GM18951 (cell line): ENCODE measurements around the gene RNF39.
A peak's percentile ranks its signal among the peaks of the same experiment; 100 is the strongest.
"Not testable (repeated sequence)": the region's sequence is repeated elsewhere in the genome, so short reads cannot be mapped to it uniquely, and the experiment has no call there.

Source experiments
- POLR2A ChIP-seq: IDR thresholded peaks from 4 replicates; pipeline ENCODE4 v1.6.1; 2011; ENCODE audit warnings: mild to moderate bottlenecking; ENCODE audit not compliant: insufficient read length, insufficient read depth; ENCODE audit errors: extremely low read depth
- in situ Hi-C: fragments of 300-500 bp; cut with MboI; formaldehyde crosslinking; loops from one replicate; pipeline ENCODE4 v1.12.0; 2022; ENCODE audit warnings: low sequenced_read_pairs, mixed read lengths, inconsistent platforms; ENCODE audit not compliant: unreplicated experiment

RNF39 gene

DNA sequence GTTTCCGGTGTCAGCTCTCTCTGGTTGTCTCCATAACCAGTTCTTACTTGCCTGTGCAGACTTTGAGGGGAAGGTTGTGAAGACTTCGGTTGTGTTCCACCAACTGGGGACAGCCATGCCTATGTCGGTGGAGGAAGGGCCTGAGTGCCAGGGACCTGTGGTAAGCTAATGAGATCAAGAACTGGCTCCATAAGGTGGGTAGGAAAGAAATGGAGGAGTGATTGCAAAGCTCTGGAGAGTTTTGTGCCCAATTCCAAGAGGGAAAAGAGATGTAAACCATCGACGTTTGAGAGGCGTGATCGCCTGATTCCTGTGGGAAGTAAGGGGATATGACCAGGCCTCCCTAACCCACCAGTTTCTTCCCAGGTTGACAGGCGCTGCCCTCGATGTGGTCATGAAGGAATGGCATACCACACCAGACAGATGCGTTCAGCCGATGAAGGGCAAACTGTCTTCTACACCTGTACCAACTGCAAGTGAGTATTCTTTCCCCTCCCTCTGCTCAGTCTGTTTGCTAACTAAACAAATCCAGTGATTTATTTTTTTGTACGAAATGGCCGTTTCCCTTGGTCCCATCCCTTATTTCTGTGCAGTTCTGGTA is 13.6 kb downstream of the RNF39 start:
- in situ Hi-C loops: no loop called here
- no peak for TF ChIP-seq POLR2A

DNA sequence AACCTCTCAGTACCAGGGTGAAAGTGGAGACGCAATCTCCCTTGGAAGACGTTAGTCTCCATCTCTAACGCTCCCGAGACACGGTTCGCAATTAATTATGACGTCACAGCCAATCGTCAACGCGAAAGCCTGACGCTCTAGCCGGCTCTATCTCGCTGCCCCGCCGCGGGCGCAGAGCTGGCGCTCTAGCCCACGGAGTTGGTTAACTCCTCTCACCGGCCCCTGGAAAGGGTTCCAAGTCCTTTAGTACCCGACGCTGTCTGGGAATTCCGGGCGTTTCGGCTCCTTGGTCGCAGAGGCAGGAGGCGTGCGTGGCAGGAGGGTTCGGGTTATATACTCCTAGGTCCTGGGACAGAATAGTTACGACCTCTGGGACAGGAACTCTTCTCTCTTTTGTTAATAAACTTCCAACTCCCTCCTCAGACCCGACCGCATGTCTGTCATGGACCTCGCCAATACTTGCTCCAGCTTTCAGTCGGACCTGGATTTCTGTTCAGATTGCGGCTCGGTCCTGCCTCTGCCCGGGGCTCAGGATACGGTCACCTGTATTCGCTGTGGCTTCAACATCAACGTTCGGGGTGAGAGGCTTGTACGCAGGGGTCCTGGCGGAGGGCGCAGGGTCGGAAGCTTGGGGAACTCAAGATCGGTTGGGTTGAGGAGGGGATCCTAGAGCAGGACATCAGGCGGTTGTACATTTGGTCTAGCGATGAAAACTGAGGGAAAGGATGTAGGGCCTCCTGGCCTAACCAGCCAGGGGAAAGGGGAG is 14.3 kb downstream of the RNF39 start, which contains the start of gene POLR1H:
POLR1H (plus strand) TSS at position 174 of the 766 bp plus-strand sequence; CDS start at position 434, 260 bp downstream.
- TF ChIP-seq POLR2A: peak; percentile 87
- in situ Hi-C loops: no loop called here

DNA sequence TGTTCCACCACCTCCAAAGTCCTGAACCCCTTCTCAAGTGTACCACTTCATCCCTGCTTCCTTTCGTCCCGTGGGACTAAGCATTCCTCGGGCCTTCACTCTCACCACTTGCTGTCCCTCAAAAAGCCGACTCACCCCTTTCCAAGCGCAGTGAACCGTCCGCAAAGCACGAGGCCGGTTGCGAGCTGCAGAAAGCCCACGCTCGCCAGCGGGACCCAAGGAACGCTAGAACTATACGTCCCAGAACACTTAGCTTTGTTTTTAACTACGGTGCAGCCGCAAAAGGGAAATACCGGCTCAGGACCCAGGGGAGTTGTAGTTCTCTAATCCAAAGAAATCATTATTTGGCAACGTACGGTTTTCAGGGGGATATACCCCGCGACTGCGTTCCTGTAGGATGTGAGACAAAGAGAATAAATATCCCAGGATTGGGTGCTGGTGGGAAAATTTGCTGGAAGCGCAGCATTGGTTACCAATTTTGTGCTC is 14.9 kb downstream of the RNF39 start:
- no peak for TF ChIP-seq POLR2A
- in situ Hi-C loops: no loop called here

DNA sequence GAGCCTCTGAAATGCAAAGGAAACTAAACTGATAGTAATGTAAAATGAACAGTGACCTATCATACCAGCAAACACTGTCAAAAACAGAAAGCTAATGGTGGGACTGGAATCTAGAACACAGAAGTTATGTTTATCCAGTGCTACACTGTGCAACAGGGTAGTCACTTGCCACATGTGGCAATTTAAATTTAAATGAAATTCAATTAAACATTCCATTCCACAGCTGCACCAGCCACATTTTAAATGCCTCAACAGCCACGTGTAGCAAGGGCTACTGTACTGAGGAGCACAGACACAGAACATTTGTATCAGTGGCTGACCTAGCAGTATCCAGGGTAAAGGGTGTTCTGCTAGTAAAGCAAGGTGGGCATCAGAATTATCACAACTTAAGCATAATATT is 20.1 kb downstream of the RNF39 start:
- in situ Hi-C loops: no loop called here
- TF ChIP-seq POLR2A: no peak

DNA sequence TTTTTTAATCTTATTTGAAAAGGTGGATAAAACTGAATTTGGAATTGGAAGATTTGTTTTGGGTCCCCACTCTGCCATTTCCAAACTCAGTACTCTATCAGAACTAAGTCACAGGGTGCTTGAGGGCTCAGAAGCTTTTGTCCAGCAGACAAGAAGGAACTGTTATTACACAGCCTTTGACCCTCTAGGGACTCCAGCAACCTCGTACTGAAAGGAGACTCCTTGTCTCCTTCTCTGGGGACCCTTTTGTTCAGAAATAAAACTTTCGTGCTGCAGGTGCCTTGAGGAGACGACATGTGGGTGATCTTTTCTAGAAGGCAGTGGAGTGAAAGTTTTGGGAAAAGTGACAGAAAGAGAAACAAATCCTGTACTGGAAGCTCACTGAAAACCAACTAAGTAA is 21.9 kb downstream of the RNF39 start:
- no peak for TF ChIP-seq POLR2A
- in situ Hi-C loops: no loop called here

DNA sequence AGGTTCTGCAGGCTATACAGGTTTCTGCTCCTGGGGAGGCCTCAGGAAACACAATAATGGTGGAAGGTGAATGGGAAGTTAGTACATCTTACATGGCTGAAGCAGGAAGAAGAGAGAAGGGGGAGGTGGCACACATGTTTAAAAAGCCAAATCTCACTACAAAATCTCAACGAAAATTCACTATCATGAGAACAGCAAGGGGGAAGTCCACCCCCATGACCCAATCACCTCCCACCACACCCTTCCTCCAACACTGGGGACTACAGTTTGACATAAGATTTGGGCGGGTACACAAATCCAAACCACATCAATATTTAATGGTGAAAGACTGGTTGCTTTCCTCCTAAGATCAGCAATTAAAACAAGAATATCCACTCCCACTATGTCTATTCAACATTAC is 28.3 kb downstream of the RNF39 start:
- no peak for TF ChIP-seq POLR2A
- in situ Hi-C loops: no loop called here

DNA sequence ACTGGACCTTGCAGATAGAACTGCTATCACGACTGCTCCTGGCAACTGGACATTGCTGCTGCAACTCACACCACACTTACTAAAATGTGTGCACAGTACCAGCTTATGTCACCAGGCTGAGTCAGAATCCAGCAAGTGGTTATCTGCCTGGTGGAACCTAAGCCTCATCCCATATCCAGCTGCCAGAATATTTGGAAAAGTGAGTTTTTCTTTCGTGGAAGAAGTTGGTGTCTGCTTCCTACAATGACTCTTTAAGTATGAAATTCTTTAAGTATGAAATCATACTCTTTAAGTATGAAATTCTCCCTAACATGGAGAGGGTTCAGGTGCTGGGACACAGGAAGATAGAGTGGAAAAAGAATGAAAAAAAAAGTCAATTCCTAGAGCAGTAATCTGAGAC is 30.9 kb downstream of the RNF39 start:
- in situ Hi-C loops: no loop called here

DNA sequence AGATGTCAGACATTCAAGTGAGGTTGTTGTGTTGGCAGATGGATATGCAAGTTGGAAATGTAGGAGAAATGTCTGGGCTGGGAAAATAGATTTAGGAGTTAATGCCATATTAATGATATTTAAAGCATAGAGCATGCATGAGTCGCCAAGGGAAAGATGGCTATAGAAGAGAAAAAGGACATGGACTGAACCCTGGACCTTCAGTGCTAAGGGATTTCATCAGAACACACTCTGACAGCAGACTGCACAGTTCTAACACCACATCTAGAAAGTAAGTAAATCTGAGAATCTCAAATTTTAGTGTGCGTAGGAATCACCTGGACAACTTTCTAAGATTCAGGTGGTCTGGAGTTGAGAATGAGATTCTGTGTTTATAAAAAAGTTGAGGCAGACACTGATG is 31.8 kb downstream of the RNF39 start:
- in situ Hi-C loops: no loop called here
- TF ChIP-seq POLR2A: no peak

More for the DNA sequence above, 30.9 kb downstream of the RNF39 start:
- no peak for TF ChIP-seq POLR2A

DNA sequence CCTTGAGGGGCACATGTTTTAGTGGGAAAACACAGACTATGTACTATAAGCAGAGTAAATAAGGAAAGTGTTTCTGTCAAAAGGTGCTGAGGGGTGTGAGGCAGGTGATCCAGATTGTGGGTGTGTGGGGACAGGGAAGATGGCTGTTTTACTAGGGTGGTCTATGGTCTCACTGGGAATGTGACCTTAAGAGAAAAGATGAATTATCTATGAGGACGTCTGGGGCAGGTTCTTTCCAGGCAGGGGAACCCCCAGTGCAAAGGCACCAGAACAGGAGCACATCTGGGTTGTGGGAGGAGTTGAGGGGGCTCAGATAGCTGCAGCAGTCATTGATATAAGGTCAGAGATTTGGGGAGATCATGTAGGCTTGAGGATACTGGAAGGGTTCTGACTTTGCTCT is 32.7 kb downstream of the RNF39 start:
- in situ Hi-C loops: no loop called here
- no peak for TF ChIP-seq POLR2A

DNA sequence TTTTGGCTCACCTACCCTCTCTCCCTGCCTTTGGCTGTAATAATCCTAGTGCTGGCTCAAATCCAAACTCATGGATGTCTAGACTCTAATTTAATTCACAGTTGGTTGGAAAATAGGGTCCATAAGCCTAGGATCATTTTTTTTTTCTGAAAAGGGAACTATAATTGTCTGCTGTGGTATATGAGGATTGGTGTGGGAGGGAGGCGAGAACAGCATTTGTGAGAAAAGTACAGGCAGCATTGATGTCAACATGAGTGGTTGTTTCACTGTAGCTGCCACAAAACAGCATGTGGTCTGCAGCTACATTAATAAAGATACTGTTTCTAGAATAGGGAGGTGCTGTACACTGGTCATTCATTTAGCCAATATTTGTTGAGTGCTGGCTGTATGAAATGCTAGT is 33.1 kb downstream of the RNF39 start:
- no peak for TF ChIP-seq POLR2A
- in situ Hi-C loops: no loop called here

DNA sequence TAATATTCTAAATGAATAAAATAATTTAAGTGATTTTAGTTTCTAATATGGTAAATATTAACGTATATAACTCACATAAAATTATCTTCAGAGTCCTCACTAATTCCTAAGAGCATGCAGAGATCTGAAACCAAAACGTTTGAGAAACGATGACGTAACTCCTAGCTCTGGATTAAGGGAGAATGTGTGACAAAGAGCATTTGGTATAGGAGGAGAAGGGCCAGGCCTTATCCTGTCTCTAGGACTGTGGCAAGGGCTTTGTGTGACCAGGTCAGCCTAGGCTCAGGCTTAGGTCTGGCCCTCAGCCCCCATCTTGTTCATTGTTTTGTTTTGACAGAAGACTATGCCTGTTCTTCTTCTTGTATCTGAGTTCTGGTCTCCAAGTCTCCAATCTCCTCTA is 33.7 kb downstream of the RNF39 start:
- in situ Hi-C loops: no loop called here
- no peak for TF ChIP-seq POLR2A

DNA sequence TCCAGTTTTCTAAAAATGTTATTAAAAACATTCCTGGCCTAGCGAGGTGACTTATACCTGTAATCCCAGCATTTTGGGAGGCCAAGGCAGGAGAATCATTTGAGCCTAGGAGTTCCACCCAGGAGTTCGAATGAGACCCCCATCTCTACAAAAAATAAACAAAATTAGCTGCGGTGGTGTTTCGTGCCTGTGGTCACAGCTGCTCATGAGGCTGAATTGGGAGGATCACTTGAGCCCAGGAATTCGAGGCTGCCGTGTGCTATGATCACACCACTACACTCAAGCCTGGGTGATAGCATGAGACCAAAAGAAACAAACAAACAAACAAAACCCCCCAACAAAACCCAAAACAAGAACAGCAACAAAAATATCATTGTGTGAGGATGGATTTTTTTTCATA is 34.3 kb downstream of the RNF39 start:
- in situ Hi-C loops: no loop called here

DNA sequence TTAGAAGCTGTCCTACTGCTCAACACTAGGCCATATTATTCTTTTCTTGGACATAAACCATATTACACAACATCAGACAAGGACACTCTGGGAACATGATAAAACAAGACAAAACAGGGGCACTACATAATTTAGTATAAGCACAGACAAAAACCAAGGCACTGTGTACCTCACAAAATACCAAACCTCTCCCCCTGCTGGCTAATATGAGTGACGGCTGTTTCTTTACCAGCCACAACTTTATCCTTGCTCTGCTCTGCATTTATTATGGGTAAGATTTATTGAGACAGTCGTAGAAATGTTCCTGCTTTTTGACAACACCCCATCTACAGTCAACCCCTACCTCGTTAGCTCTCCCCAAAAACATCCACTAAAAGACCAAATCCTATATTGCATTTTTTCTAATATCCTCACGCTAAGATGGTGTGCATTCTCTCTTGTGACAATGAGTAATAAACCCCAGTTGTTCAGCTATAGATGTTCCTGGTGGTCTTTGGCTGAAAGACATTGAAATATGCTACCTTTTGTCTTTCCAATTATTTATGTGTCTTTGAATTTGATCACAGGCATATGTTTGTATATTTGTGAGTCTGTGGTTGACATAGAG is 38.3 kb downstream of the RNF39 start:
- no peak for TF ChIP-seq POLR2A
- in situ Hi-C loops: no loop called here

More for the DNA sequence above, 34.3 kb downstream of the RNF39 start:
- no peak for TF ChIP-seq POLR2A

DNA sequence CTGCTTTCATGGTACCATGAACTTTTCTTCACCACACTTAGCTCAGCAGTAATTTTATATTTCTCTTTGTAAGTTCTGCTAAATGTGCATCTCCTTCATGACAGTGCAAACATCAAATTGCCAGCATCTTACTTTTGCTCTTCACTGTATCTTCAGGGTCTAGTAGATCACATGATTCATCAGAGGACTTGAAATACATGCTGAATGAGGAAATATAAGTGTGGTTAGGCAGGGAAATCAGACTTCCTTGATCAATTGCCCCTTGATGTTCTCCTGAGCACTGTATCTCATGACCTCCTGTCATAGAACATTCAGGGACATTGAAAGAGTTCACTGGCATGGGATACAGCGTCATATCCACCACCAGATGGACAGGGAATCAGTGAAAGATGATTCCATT is 39.8 kb downstream of the RNF39 start:
- no peak for TF ChIP-seq POLR2A
- in situ Hi-C loops: no loop called here

DNA sequence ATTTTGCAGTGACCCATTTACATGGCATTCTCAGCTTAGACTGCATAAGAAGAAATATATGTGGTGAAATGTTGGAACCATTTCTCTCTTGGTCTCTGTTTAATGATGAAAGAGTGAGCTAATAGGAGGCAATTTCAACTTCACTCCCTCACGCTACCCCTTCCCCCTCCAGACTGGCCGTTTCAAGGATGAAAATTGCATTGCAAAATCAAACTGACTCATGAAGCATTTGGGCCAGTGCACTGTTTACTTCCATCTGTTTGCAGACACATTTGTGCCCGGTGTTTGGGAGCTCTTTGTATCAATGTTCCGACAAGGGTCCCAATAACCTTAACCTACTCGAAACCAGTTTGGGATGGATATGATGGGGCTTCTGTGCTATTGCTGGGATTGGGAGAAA is 42.1 kb downstream of the RNF39 start:
- in situ Hi-C loops: not testable (repeated sequence)
